WI38 (cell line): ENCODE measurements around the gene LETM1.
A peak's percentile ranks its signal among the peaks of the same experiment; 100 is the strongest.
"Not testable (repeated sequence)": the region's sequence is repeated elsewhere in the genome, so short reads cannot be mapped to it uniquely, and the experiment has no call there.

Experiments used
- H3K4me3 ChIP-seq: 2 replicates; pipeline ENCODE4 v1.5.1; 2011; ENCODE audit warnings: low read depth, mild to moderate bottlenecking, control low read depth, low read length
- TF ChIP-seq, protein P1 (sequence below): IDR thresholded peaks from 2 replicates; pipeline ENCODE4 v1.5.1; 2012; ENCODE audit warnings: low read depth, mild to moderate bottlenecking, control low read depth, low read length

The LETM1 gene

DNA sequence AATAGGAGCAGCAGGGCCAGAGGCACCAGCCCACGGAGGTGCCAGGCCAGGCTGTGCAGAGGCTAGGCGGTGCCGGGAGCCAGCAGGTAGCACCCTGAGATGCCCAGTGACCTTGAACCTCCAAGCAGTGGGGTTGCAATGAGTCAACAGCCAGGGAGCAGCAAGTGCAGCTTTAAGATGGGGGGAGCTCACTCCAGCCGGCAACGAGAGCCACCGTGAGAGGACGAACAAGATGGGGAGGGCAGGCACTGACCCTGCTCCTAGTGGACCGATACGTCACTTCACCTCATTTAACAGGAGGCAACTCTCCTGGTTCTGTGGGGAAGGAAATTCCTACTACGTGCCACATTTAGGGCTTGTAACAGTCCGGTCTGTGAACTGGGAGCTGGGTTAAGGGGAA, 4.8 kb downstream of the LETM1 start:
- TF ChIP-seq, protein P1, sequence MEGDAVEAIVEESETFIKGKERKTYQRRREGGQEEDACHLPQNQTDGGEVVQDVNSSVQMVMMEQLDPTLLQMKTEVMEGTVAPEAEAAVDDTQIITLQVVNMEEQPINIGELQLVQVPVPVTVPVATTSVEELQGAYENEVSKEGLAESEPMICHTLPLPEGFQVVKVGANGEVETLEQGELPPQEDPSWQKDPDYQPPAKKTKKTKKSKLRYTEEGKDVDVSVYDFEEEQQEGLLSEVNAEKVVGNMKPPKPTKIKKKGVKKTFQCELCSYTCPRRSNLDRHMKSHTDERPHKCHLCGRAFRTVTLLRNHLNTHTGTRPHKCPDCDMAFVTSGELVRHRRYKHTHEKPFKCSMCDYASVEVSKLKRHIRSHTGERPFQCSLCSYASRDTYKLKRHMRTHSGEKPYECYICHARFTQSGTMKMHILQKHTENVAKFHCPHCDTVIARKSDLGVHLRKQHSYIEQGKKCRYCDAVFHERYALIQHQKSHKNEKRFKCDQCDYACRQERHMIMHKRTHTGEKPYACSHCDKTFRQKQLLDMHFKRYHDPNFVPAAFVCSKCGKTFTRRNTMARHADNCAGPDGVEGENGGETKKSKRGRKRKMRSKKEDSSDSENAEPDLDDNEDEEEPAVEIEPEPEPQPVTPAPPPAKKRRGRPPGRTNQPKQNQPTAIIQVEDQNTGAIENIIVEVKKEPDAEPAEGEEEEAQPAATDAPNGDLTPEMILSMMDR, result no peak
- H3K4me3 ChIP-seq, result no peak overlapping the region

DNA sequence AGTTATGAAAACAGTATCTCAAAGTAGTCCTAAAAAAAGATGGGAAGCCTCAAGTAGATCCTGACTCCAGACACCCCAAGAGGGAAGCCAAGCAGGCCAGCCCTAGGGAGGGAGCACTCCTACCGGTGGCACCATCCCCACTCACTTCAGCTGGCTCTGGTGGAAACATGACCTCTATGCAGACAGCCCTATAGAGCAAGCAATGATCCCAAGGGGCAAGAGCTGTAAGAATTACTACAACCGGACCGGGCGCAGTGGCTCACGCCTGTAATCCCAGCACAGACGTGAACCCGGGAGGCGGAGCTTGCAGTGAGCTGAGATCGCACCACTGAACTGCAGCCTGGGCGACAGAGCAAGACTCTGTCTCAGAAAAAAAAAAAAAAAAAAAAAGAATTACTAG, 5.7 kb downstream of the LETM1 start:
- no peak overlapping the region for H3K4me3 ChIP-seq
- TF ChIP-seq, protein P1, result no peak

DNA sequence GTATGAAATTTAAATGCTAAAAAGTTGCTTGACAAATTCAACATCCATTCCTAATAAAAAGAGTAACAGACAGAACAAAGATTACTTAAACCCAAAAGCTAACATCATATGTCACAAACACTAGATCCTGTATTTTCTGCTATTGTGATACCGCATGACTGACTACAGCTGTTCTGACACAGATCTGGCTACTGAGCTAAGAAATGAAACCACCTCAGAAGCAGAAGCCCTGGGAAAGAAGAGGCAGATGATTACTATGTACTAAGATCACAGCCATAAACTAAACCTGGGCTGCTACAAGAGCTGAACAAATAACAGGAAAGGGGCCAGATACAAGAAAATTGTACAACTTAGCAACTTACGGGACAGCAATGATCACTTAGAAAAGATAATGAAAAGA, 9.4 kb downstream of the LETM1 start:
- H3K4me3 ChIP-seq, result no peak overlapping the region
- TF ChIP-seq, protein P1, result no peak

DNA sequence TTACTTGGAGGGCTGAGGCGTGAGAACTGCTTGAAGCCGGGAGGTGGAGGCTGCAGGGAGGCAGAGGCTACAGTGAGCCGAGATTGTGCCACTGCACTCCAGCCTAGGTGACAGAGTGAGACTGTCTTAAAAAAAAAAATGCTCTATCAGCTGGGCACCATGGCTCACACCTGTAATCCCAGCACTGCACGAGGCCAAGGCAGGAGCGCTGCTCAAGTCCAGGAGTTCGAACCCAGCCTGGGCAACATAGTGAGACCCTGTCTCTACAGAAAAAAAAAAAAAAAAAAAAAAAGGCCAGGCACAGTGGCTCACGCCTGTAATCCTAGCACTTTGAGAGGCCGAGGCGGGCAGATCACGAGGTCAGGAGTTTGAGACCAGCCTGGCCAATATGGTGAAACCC, 11.3 kb downstream of the LETM1 start:
- H3K4me3 ChIP-seq, result not testable (repeated sequence)

DNA sequence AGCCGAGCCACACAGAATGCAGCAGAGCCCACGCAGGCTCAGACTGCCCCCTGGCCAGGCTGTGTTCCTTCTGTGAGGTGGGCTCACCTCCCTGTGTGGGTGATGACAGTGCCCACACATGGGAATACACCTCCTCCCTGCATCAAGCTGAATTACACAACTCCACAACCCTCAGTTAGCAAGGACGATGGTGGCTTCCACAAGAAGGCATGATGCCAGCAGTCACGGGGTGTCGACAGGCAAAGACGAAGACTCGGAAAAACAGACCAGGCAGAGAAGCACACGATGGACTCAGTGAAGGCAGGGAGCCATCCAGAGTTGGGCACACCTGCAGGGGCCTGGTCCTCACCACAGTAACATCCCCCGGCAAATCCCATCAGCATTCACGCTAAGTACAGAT, 12.1 kb downstream of the LETM1 start:
- TF ChIP-seq, protein P1, result no peak
- no peak overlapping the region for H3K4me3 ChIP-seq

DNA sequence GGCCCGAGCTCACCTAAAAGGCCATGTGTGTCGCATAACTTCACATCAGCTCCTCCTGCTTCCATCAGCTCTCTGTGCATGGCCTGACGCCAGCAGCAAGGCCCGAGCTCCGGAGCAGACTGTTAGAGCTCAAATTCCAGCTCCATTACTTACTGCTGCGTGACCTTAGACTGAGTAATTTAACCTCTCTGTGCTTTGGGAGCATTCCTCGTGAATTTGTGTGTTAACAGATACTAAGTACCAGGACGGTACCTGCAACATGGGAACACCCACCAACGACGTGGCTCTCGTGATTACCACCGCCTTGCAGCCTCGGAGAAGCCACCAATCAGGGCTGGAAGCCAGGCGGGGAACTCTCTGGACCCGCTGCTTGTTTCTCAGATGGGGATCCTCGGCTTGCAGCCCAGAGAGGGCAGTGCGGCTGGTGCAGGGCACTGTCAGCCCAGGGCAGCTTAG, 12.9 kb downstream of the LETM1 start:
- no peak overlapping the region for H3K4me3 ChIP-seq

DNA sequence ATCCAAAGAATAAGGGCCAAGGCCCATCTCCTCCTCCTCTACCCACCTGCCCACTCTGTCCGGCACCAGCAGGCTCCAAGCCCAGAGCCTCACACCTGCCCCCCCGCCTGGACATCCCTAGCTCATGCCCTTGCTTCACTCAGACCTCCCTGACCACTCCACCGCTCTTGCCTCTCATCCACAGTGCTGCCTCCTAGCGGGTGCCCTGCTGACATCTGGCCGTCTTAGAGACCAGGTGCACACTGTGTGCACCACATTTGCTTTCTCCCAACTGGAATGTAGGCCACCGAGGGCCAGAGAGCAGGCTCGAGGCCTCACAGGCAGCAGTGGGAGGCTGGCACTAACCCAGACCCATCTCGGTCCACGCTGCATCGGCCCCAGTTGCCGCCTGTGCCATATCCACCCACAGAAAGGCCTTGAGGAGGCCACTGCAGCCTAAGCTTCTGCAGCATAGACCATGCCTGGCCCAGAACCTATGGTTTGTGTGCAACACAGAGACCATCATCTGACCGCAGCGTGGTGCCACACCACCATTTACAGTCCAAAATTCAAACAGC, 13.5 kb downstream of the LETM1 start:
- H3K4me3 ChIP-seq, result no peak overlapping the region
- TF ChIP-seq, protein P1, result peak; percentile 9; the same call in 1 of the 2 replicates

More for the DNA sequence above, 12.9 kb downstream of the LETM1 start:
- TF ChIP-seq, protein P1, result no peak

DNA sequence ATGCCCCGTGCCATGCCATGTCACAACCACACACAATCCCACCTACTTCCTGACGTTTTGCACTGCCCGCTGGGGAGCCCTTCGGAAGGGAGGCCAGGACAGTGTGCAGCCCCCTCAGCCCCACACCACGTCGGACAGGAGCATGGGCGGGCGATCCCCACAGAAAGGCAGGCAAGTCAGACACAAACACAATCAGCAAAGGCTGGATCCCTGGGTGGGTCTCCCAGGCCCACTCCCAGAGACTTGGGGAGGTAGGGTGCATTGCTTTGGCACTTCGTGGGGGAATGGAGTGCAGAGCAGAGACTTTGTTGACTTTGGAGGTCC, 14.1 kb downstream of the LETM1 start:
- TF ChIP-seq, protein P1, result no peak

More for the DNA sequence above, 14.1 kb downstream of the LETM1 start:
- no peak overlapping the region for H3K4me3 ChIP-seq
